ENCODE measurements around the gene PSMF1. TPM values are rescaled to one million over a fixed set of nuclear protein-coding genes. Genes with fewer than 3 reads are reported as not detected.

Gene PSMF1
- total and polyA plus RNA-seq, 2 of the 13 experiments (the other 11 are each of a cell fraction or from before 2014, with no cell fraction given): 82.5 to 86.0 TPM

DNA sequence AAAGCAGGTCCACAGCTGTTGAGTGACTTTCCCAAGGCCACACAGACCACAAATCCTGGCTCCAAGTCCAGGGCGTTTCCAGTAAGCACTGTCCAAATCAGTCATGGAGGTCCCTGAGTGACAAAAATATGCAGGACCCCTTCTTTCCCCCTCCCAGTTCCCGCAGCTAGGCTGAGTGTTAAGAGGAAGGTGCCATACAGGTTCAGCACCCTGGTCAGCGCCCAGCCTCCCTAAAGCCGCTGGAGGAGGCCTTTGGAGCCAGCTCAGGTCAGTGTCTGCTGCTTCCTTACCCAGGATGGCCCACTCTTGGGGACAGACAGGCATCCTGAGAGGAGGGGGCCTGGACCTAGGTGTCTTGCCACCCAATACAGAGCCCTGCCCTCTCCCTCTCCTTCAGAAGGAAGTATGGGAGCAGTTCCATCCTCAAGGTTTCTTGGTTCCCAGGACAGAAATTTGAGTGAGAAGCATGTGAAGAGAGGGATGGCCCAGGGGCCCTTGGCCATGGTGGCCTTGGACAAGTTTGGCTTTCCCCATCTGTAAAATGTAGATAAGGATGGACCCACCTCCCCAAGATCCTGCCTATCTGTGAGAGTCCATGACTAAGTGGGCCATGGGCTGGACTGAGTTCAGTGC lies 53.2 kb downstream of the PSMF1 start (continued):
- peak; percentile 55; the same call in 1 of the 2 replicates for TF ChIP-seq ZFP90 (CRISPR knock-in tag; IDR thresholded peaks at IDR 0.05; ENCODE audit: borderline replicate concordance)
- TF ChIP-seq, protein P1, sequence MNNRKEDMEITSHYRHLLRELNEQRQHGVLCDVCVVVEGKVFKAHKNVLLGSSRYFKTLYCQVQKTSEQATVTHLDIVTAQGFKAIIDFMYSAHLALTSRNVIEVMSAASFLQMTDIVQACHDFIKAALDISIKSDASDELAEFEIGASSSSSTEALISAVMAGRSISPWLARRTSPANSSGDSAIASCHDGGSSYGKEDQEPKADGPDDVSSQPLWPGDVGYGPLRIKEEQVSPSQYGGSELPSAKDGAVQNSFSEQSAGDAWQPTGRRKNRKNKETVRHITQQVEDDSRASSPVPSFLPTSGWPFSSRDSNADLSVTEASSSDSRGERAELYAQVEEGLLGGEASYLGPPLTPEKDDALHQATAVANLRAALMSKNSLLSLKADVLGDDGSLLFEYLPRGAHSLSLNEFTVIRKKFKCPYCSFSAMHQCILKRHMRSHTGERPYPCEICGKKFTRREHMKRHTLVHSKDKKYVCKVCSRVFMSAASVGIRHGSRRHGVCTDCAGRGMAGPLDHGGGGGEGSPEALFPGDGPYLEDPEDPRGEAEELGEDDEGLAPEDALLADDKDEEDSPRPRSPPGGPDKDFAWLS (CRISPR knock-in tag; IDR thresholded peaks at IDR 0.05; ENCODE audit: borderline replicate concordance): no peak
- TF ChIP-seq HDAC2 (CRISPR knock-in tag; IDR thresholded peaks at IDR 0.05): peak; percentile 58; the same call in 1 of the 2 replicates
- TF ChIP-seq, protein P2, sequence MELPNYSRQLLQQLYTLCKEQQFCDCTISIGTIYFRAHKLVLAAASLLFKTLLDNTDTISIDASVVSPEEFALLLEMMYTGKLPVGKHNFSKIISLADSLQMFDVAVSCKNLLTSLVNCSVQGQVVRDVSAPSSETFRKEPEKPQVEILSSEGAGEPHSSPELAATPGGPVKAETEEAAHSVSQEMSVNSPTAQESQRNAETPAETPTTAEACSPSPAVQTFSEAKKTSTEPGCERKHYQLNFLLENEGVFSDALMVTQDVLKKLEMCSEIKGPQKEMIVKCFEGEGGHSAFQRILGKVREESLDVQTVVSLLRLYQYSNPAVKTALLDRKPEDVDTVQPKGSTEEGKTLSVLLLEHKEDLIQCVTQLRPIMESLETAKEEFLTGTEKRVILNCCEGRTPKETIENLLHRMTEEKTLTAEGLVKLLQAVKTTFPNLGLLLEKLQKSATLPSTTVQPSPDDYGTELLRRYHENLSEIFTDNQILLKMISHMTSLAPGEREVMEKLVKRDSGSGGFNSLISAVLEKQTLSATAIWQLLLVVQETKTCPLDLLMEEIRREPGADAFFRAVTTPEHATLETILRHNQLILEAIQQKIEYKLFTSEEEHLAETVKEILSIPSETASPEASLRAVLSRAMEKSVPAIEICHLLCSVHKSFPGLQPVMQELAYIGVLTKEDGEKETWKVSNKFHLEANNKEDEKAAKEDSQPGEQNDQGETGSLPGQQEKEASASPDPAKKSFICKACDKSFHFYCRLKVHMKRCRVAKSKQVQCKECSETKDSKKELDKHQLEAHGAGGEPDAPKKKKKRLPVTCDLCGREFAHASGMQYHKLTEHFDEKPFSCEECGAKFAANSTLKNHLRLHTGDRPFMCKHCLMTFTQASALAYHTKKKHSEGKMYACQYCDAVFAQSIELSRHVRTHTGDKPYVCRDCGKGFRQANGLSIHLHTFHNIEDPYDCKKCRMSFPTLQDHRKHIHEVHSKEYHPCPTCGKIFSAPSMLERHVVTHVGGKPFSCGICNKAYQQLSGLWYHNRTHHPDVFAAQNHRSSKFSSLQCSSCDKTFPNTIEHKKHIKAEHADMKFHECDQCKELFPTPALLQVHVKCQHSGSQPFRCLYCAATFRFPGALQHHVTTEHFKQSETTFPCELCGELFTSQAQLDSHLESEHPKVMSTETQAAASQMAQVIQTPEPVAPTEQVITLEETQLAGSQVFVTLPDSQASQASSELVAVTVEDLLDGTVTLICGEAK (IDR thresholded peaks at IDR 0.05): no peak
- TF ChIP-seq, protein P2 (CRISPR knock-in tag; IDR thresholded peaks at IDR 0.05): peak; percentile 73
- TF ChIP-seq, protein P3, sequence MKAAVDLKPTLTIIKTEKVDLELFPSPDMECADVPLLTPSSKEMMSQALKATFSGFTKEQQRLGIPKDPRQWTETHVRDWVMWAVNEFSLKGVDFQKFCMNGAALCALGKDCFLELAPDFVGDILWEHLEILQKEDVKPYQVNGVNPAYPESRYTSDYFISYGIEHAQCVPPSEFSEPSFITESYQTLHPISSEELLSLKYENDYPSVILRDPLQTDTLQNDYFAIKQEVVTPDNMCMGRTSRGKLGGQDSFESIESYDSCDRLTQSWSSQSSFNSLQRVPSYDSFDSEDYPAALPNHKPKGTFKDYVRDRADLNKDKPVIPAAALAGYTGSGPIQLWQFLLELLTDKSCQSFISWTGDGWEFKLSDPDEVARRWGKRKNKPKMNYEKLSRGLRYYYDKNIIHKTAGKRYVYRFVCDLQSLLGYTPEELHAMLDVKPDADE (CRISPR knock-in tag; IDR thresholded peaks at IDR 0.05): no peak
- TF ChIP-seq HOXA5 (CRISPR knock-in tag; IDR thresholded peaks at IDR 0.05): peak; percentile 72; the same call in 1 of the 2 replicates
- no peak for TF ChIP-seq ZIK1 (CRISPR knock-in tag; IDR thresholded peaks at IDR 0.05; ENCODE audit: borderline replicate concordance, low read depth)
- TF ChIP-seq WIZ (CRISPR knock-in tag; IDR thresholded peaks at IDR 0.05): peak; percentile 87; the same call in 1 of the 2 replicates
- peak; percentile 26; the same call in 1 of the 2 replicates for TF ChIP-seq ZNF225 (CRISPR knock-in tag; IDR thresholded peaks at IDR 0.05)
- peak; percentile 92 for TF ChIP-seq EHMT2 (IDR thresholded peaks at IDR 0.05; ENCODE audit: borderline replicate concordance, low read depth, low read length)
- 0 out of 2 replicates have a peak, but pooled peaks have one; percentile 69 for TF ChIP-seq ZBTB42 (CRISPR knock-in tag; IDR thresholded peaks at IDR 0.05)
- TF ChIP-seq, protein P4, sequence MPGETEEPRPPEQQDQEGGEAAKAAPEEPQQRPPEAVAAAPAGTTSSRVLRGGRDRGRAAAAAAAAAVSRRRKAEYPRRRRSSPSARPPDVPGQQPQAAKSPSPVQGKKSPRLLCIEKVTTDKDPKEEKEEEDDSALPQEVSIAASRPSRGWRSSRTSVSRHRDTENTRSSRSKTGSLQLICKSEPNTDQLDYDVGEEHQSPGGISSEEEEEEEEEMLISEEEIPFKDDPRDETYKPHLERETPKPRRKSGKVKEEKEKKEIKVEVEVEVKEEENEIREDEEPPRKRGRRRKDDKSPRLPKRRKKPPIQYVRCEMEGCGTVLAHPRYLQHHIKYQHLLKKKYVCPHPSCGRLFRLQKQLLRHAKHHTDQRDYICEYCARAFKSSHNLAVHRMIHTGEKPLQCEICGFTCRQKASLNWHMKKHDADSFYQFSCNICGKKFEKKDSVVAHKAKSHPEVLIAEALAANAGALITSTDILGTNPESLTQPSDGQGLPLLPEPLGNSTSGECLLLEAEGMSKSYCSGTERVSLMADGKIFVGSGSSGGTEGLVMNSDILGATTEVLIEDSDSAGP (CRISPR knock-in tag; IDR thresholded peaks at IDR 0.05; ENCODE audit: borderline replicate concordance): 0 out of 2 replicates have a peak, but pooled peaks have one; percentile 30
- 0 out of 2 replicates have a peak, but pooled peaks have one; percentile 58 for TF ChIP-seq ZNF616 (CRISPR knock-in tag; IDR thresholded peaks at IDR 0.05; ENCODE audit: low read depth)
- no peak for TF ChIP-seq ZNF501 (CRISPR knock-in tag; IDR thresholded peaks at IDR 0.05)
